OCI-LY1 (cell line): ENCODE measurements around the gene STUM.

Source experiments
- H2AFZ ChIP-seq: fragments of 200-600 bp; sonication (generic), shearing (Covaris generic); 2 replicates; pipeline ENCODE4 v1.6.0; 2014; ENCODE audit warnings: antibody characterized with exemption, mild to moderate bottlenecking, low read length
- H3F3A ChIP-seq: fragments of 200-600 bp; sonication (generic), shearing (Covaris generic); 2 replicates; pipeline ENCODE4 v1.6.0; 2014; ENCODE audit warnings: mild to moderate bottlenecking, antibody characterized with exemption, low read length, moderate library complexity; ENCODE audit not compliant: insufficient read depth
- H3K27ac ChIP-seq: fragments of 200-600 bp; sonication (generic); 2 replicates; pipeline ENCODE4 v1.5.1; 2014; ENCODE audit warnings: low read length, mixed run types, mild to moderate bottlenecking, low read depth; ENCODE audit not compliant: poor library complexity, severe bottlenecking
- H3K27me3 ChIP-seq: fragments of 200-600 bp; sonication (generic); 2 replicates; pipeline ENCODE4 v1.6.0; 2014; ENCODE audit warnings: antibody characterized with exemption, mild to moderate bottlenecking, low read length, moderate library complexity; ENCODE audit not compliant: insufficient read depth
- H3K36me3 ChIP-seq: fragments of 200-600 bp; sonication (generic); 2 replicates; pipeline ENCODE4 v1.6.1; 2014; ENCODE audit warnings: mild to moderate bottlenecking, antibody characterized with exemption, low read length, moderate library complexity, mixed read lengths; ENCODE audit not compliant: insufficient read depth
- H3K4me1 ChIP-seq: fragments of 200-600 bp; sonication (generic); 2 replicates; pipeline ENCODE4 v1.5.1; 2014; ENCODE audit warnings: mild to moderate bottlenecking, low read length, moderate library complexity; ENCODE audit not compliant: insufficient read depth, severe bottlenecking
- H3K4me2 ChIP-seq: fragments of 200-600 bp; sonication (generic), shearing (Covaris generic); 2 replicates; pipeline ENCODE4 v1.6.1; 2014; ENCODE audit warnings: low read length
- H3K4me3 ChIP-seq: fragments of 200-600 bp; sonication (generic); 2 replicates; pipeline ENCODE4 v1.5.1; 2014; ENCODE audit warnings: low read length, low read depth, mild to moderate bottlenecking, mixed read lengths; ENCODE audit not compliant: poor library complexity, severe bottlenecking
- H3K79me2 ChIP-seq: fragments of 200-600 bp; shearing (Covaris generic); 2 replicates; pipeline ENCODE4 v1.6.1; 2016; ENCODE audit warnings: mixed run types, low read length, mixed read lengths; ENCODE audit not compliant: insufficient read depth
- H3K9ac ChIP-seq: fragments of 200-600 bp; sonication (generic), shearing (Covaris generic); 2 replicates; pipeline ENCODE4 v1.6.1; 2014; ENCODE audit warnings: mild to moderate bottlenecking, low read length, mixed read lengths
- H3K9me2 ChIP-seq: fragments of 200-600 bp; sonication (generic), shearing (Covaris generic); 2 replicates; pipeline ENCODE4 v1.6.1; 2014; ENCODE audit warnings: low read depth, mild to moderate bottlenecking, low read length, mixed read lengths
- H3K9me3 ChIP-seq: fragments of 200-600 bp; shearing (Covaris generic); 2 replicates; pipeline ENCODE4 v1.6.1; 2014; ENCODE audit warnings: low read length, mixed read lengths
- H4K20me1 ChIP-seq: fragments of 200-600 bp; sonication (generic), shearing (Covaris generic); 2 replicates; pipeline ENCODE4 v1.6.0; 2016; ENCODE audit warnings: mild to moderate bottlenecking, low read length; ENCODE audit not compliant: insufficient read depth
- EZH2 ChIP-seq: fragments of 200-600 bp; sonication (generic), shearing (Covaris generic); IDR thresholded peaks from 2 replicates; pipeline ENCODE4 v1.8.0; 2017; ENCODE audit warnings: borderline replicate concordance, mixed run types, mild to moderate bottlenecking, antibody characterized with exemption, low read length, moderate library complexity, mixed read lengths
- TF ChIP-seq, protein P1 (sequence below): fragments of 200-600 bp; sonication (generic), shearing (Covaris generic); IDR thresholded peaks from 2 replicates; pipeline ENCODE4 v1.5.1; 2017; ENCODE audit warnings: mild to moderate bottlenecking, antibody characterized with exemption, low read length, moderate library complexity, mixed read lengths

STUM gene

GRCh38 chr1:226578946-226579578 lies 30.5 kb downstream of the STUM start:
- H4K20me1 ChIP-seq = no peaks in the 10 kb centered on the region
- H2AFZ ChIP-seq = no peak overlapping the region
- H3K9me2 ChIP-seq = no peaks in the 10 kb centered on the region
- no peaks in the 10 kb centered on the region for H3F3A ChIP-seq
- H3K27me3 ChIP-seq = peaks cover 6% of the 10 kb centered on the region; the same call in 1 of the 2 replicates
- TF ChIP-seq, protein P1, sequence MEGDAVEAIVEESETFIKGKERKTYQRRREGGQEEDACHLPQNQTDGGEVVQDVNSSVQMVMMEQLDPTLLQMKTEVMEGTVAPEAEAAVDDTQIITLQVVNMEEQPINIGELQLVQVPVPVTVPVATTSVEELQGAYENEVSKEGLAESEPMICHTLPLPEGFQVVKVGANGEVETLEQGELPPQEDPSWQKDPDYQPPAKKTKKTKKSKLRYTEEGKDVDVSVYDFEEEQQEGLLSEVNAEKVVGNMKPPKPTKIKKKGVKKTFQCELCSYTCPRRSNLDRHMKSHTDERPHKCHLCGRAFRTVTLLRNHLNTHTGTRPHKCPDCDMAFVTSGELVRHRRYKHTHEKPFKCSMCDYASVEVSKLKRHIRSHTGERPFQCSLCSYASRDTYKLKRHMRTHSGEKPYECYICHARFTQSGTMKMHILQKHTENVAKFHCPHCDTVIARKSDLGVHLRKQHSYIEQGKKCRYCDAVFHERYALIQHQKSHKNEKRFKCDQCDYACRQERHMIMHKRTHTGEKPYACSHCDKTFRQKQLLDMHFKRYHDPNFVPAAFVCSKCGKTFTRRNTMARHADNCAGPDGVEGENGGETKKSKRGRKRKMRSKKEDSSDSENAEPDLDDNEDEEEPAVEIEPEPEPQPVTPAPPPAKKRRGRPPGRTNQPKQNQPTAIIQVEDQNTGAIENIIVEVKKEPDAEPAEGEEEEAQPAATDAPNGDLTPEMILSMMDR = no peak
- no peak for TF ChIP-seq EZH2
- no peaks in the 10 kb centered on the region for H3K9me3 ChIP-seq
- H3K4me1 ChIP-seq = peaks cover 10% of the 10 kb centered on the region
- no peak overlapping the region for H3K4me2 ChIP-seq
- no peaks in the 10 kb centered on the region for H3K36me3 ChIP-seq
- H3K4me3 ChIP-seq = no peak overlapping the region
- H3K9ac ChIP-seq = no peak overlapping the region
- H3K79me2 ChIP-seq = no peaks in the 10 kb centered on the region
- no peak overlapping the region for H3K27ac ChIP-seq

GRCh38 chr1:226579781-226580323 lies 31.3 kb downstream of the STUM start:
- H3K79me2 ChIP-seq = no peaks in the 10 kb centered on the region
- no peaks in the 10 kb centered on the region for H4K20me1 ChIP-seq
- no peaks in the 10 kb centered on the region for H3K9me2 ChIP-seq
- H3K4me2 ChIP-seq = no peak overlapping the region
- peaks cover 6% of the 10 kb centered on the region; the same call in 1 of the 2 replicates for H3K27me3 ChIP-seq
- no peaks in the 10 kb centered on the region for H3K9me3 ChIP-seq
- H3K4me3 ChIP-seq = no peak overlapping the region
- no peaks in the 10 kb centered on the region for H3F3A ChIP-seq
- H3K9ac ChIP-seq = no peak overlapping the region
- H3K36me3 ChIP-seq = no peaks in the 10 kb centered on the region
- H2AFZ ChIP-seq = no peak overlapping the region
- no peak for TF ChIP-seq EZH2
- TF ChIP-seq, protein P1 = no peak
- no peak overlapping the region for H3K27ac ChIP-seq
- peaks cover 10% of the 10 kb centered on the region for H3K4me1 ChIP-seq

- no peaks in the 10 kb centered on the region for H3F3A ChIP-seq
- H3K4me1 ChIP-seq = peaks cover 4% of the 10 kb centered on the region
- H3K9me3 ChIP-seq = no peaks in the 10 kb centered on the region
- no peak overlapping the region for H3K4me3 ChIP-seq
- H3K27me3 ChIP-seq = peaks cover 6% of the 10 kb centered on the region; the same call in 1 of the 2 replicates
- H3K4me2 ChIP-seq = no peak overlapping the region
- no peaks in the 10 kb centered on the region for H3K36me3 ChIP-seq
- no peak overlapping the region for H3K9ac ChIP-seq
- no peaks in the 10 kb centered on the region for H3K9me2 ChIP-seq
- H2AFZ ChIP-seq = no peak overlapping the region
- TF ChIP-seq, protein P1 = no peak
- TF ChIP-seq EZH2 = no peak
- H3K79me2 ChIP-seq = no peaks in the 10 kb centered on the region
- no peaks in the 10 kb centered on the region for H4K20me1 ChIP-seq
- H3K27ac ChIP-seq = no peak overlapping the region
These were observed 32.2 kb downstream of the STUM start for GRCh38 chr1:226580625-226581270.
